Fibroblast of villous mesenchyme (primary cell): ENCODE measurements around the gene POLD2. TPM values are rescaled to one million over a fixed set of nuclear protein-coding genes. Genes with fewer than 3 reads are reported as not detected.

ENCODE experiments used
- DNase-seq: peaks from one replicate; pipeline ENCODE4 v3.0.0-alpha.2; 2010; ENCODE audit warnings: low read depth
- H3K4me3 ChIP-seq: 2 replicates; pipeline ENCODE4 v1.5.1; 2011; ENCODE audit warnings: low read depth, mild to moderate bottlenecking, low read length
- CTCF ChIP-seq: IDR thresholded peaks from 2 replicates; pipeline ENCODE4 v1.5.1; 2012; ENCODE audit warnings: low read depth, mild to moderate bottlenecking, low read length; ENCODE audit not compliant: insufficient read depth
- total RNA-seq: library from RNA; depleted of rRNA; stranded (reverse); fragments of >200 nt; gene quantifications from 2 replicates; pipeline ENCODE4 v1.2.3, GENCODE V29; 2012

POLD2 gene
- total RNA-seq, 1 donor, result 101 TPM

- peak; percentile 48 for DNase-seq
- TF ChIP-seq CTCF, result no peak
- no peak overlapping the region for H3K4me3 ChIP-seq
Observed at GRCh38 chr7:44094883-44095592, 28.3 kb downstream of the POLD2 start.

GRCh38 chr7:44094365-44094764, 29.0 kb downstream of the POLD2 start:
- no peak for DNase-seq

GRCh38 chr7:44093102-44093641, 30.2 kb downstream of the POLD2 start:
- H3K4me3 ChIP-seq, result no peak overlapping the region
- no peak for DNase-seq
- no peak for TF ChIP-seq CTCF

More at GRCh38 chr7:44094365-44094764, 29.0 kb downstream of the POLD2 start:
- no peak for TF ChIP-seq CTCF
- H3K4me3 ChIP-seq, result no peak overlapping the region

GRCh38 chr7:44087911-44088838, 35.2 kb downstream of the POLD2 start:
- no peak overlapping the region for H3K4me3 ChIP-seq
- no peak for TF ChIP-seq CTCF
- DNase-seq, result peak; percentile 82

GRCh38 chr7:44086627-44087026, 36.7 kb downstream of the POLD2 start:
- H3K4me3 ChIP-seq, result no peak overlapping the region
- no peak for TF ChIP-seq CTCF
- no peak for DNase-seq

- no peak overlapping the region for H3K4me3 ChIP-seq
- no peak for TF ChIP-seq CTCF
- DNase-seq, result no peak
Observed at GRCh38 chr7:44085546-44085945, 37.8 kb downstream of the POLD2 start.
